GM18861 (cell line): ENCODE measurements around the gene FBXL20.
"Not testable (repeated sequence)": the region's sequence is repeated elsewhere in the genome, so short reads cannot be mapped to it uniquely, and the experiment has no call there.

ENCODE experiments used
- ATAC-seq: cut with Tn5 transposase; IDR thresholded peaks from one replicate; pipeline ENCODE4 v1.9.1; 2021; ENCODE audit not compliant: unreplicated experiment

Gene FBXL20

GRCh38 chr17:39401412-39402243, at the start of gene FBXL20:
Gene FBXL20 (minus strand): TSS chr17:39401626. CDS start chr17:39401402, 224 bp downstream.
- ATAC-seq: peak; percentile 72

- peak; percentile 86 for ATAC-seq
Measured at GRCh38 chr17:39450847-39451581, 49.6 kb upstream of the FBXL20 start, which contains the start of gene MED1. Gene MED1 (minus strand): TSS chr17:39451263. CDS start chr17:39451062, 201 bp downstream.

- ATAC-seq: no peak
Measured at GRCh38 chr17:39450051-39450450, 48.6 kb upstream of the FBXL20 start.

- no peak for ATAC-seq
Measured at GRCh38 chr17:39447561-39447960, 46.1 kb upstream of the FBXL20 start.

- ATAC-seq: no peak
Measured at GRCh38 chr17:39443326-39443725, 41.9 kb upstream of the FBXL20 start.

- ATAC-seq: not testable (repeated sequence)
Measured at GRCh38 chr17:39439868-39440267, 38.4 kb upstream of the FBXL20 start.

- no peak for ATAC-seq
Measured at GRCh38 chr17:39429600-39429999, 28.2 kb upstream of the FBXL20 start.

- ATAC-seq: no peak
Measured at GRCh38 chr17:39416141-39416540, 14.7 kb upstream of the FBXL20 start.

- no peak for ATAC-seq
Measured at GRCh38 chr17:39410279-39410678, 8.9 kb upstream of the FBXL20 start.

GRCh38 chr17:39408360-39408759, 6.9 kb upstream of the FBXL20 start:
- no peak for ATAC-seq

GRCh38 chr17:39406951-39407350, 5.5 kb upstream of the FBXL20 start:
- no peak for ATAC-seq

GRCh38 chr17:39405436-39405835, 4.0 kb upstream of the FBXL20 start:
- no peak for ATAC-seq

GRCh38 chr17:39404542-39405378, 3.3 kb upstream of the FBXL20 start:
- no peak for ATAC-seq

- no peak for ATAC-seq
Measured at GRCh38 chr17:39402890-39403605, 1.6 kb upstream of the FBXL20 start.

GRCh38 chr17:39402244-39402889, 941 bp upstream of the FBXL20 start:
- peak; percentile 45 for ATAC-seq

GRCh38 chr17:39400547-39401411, 647 bp downstream of the FBXL20 start:
- ATAC-seq: no peak

GRCh38 chr17:39399791-39400190, 1.6 kb downstream of the FBXL20 start:
- ATAC-seq: no peak

GRCh38 chr17:39393736-39394135, 7.7 kb downstream of the FBXL20 start:
- no peak for ATAC-seq

- ATAC-seq: no peak
Measured at GRCh38 chr17:39391448-39391847, 10.0 kb downstream of the FBXL20 start.
